ACHN (cell line): ENCODE results near the gene KLF16.
"Not testable (repeated sequence)": the region's sequence is repeated elsewhere in the genome, so short reads cannot be mapped to it uniquely, and the experiment has no call there.

Experiments
- DNase-seq: peaks from one replicate; pipeline ENCODE4 v3.0.0-alpha.2; 2015
- in situ Hi-C: cut with HindIII; loops from 2 replicates; pipeline ENCODE4 v1.10.0; 2017; ENCODE audit warnings: low sequenced_read_pairs, low pct_ligation_motif_present, low pct_unique_long_range_greater_than_20kb

Gene KLF16

DNA sequence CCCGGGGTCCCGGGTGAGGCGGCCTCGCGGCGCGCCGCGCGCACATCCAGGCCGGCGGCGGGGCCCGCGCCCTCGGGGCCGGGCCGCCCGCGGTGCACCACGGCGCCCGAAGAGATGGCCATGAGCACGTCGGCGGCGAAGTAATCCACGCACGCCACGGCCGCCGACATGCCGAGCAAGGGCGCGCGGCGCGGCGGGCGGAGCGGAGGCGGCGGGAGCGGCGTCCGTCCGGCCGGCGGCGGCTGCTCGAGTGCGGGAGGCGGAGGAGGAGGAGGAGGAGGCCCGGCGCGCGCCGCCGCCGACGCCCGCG lies at the start of gene KLF16:
Gene KLF16, minus strand, starts transcription at position 252 of the 310 bp plus-strand sequence. Its CDS starts 82 bp downstream, at position 170.
- no peak for DNase-seq
- in situ Hi-C loops = no loop called here

DNA sequence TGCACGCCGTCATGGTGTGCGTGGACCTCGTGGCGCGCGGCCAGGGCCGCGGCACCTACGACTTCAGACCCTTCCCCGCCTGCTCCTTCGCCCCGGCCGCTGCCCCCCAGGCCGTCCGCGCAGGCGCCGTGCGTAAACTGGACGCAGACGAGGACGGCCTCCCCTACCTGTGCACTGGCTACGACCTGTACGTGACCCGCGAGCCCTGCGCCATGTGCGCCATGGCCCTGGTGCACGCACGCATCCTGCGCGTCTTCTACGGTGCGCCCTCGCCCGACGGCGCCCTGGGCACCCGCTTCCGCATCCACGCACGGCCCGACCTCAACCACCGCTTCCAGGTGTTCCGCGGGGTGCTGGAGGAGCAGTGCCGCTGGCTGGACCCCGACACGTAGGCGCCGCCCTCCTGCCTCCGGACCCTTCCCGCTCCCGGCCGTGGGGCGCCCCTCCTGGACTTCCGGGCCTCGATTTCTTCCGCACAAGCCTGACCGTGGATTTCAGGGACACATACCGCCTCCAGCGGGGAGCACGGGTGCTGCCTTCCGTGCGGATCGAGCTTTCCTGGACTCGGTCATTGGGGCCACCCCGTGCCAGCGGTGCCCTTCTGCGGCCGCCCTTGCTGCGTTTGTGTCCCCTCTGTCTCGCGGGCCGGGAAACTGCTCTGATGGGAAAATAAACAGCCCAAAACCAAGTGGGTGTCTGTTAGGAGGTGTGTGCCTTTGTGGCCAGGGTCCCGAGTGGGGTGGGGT lies 49.6 kb upstream of the KLF16 start:
- DNase-seq = no peak
- in situ Hi-C loops = no loop called here

DNA sequence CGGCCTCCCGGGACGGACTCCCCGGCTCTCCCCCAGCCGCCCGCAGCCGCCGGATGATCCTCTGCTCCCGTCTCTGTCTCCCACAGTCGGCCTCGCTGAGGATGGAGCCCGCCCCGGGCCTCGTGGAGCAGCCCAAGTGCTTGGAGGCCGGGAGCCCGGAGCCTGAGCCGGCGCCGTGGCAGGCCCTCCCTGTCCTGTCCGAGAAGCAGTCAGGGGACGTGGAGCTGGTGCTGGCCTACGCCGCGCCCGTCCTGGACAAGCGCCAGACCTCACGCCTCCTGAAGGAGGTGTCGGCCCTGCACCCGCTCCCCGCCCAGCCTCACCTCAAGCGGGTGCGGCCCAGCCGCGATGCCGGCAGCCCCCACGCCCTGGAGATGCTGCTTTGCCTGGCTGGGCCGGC lies 48.6 kb upstream of the KLF16 start:
- in situ Hi-C loops = no loop called here
- DNase-seq = no peak

DNA sequence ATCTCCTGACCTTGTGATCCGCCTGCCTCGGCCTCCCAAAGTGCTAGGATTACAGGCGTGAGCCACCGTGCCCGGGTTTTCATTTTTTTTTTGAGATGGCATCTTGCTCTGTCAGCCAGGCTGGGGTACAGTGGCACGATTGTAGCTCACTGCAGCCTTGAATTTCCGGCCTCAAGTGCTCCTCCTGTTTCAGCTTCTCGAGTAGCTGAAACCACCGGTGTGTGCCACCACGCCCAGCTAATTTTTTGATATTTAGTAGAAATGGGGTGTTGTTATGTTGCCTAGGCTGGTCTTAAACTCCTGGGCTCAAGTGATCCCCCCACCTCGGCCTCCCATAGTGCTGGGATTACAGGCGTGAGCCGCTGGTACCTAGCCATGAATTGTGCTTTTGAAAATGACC lies 47.7 kb upstream of the KLF16 start:
- in situ Hi-C loops = no loop called here
- no peak for DNase-seq

DNA sequence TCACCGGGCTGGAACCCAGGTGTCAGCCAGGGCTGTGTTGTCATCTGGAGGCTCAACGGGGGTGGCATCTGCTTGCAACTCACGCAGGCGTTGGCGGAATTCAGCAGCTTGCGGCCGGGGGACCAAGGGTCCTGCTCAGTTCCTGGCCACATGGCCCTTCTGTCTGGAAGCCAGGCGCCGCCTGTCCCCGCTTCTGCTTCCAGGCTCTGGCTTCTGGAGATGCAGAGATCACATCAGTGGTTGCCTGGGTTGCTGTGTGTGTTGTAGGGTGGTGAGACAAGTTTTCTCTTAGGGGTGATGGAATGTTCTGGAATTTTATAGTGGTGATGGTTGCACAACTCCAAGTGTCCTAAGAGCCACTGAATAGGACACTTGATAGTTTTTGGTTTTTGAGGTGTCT lies 46.8 kb upstream of the KLF16 start:
- no peak for DNase-seq
- in situ Hi-C loops = no loop called here

DNA sequence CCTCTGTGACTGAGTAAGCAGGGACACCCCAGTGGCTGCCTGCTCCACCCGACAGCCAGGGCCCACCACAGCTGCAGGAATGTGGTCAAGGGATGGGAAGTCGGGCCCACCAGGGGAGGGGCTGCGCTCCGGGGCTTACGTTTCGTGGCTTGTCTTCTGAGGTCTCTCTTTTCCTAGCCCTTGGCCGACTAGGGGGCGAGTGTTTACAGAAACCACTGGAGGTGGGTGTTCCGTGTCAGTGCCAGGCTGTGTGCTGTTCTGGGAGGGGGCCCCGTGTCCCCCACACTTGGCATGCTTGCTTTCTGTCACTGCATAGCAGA lies 46.3 kb upstream of the KLF16 start:
- DNase-seq = no peak
- in situ Hi-C loops = no loop called here

DNA sequence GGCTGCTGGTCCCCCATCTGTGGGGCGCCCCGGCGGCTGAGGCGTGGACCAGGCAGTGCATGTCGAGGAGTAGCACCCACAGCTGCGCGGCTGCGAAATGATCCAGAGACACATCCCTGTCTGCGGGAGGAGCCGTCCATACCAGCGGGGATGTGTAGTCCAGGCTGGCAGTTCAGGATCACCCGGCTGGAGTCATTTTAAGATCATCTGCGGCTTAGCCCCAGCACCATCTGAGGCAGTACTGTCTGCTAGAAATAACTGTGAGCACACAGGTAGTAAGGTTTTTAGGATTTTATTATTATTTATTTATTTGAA lies 44.9 kb upstream of the KLF16 start:
- in situ Hi-C loops = no loop called here

DNA sequence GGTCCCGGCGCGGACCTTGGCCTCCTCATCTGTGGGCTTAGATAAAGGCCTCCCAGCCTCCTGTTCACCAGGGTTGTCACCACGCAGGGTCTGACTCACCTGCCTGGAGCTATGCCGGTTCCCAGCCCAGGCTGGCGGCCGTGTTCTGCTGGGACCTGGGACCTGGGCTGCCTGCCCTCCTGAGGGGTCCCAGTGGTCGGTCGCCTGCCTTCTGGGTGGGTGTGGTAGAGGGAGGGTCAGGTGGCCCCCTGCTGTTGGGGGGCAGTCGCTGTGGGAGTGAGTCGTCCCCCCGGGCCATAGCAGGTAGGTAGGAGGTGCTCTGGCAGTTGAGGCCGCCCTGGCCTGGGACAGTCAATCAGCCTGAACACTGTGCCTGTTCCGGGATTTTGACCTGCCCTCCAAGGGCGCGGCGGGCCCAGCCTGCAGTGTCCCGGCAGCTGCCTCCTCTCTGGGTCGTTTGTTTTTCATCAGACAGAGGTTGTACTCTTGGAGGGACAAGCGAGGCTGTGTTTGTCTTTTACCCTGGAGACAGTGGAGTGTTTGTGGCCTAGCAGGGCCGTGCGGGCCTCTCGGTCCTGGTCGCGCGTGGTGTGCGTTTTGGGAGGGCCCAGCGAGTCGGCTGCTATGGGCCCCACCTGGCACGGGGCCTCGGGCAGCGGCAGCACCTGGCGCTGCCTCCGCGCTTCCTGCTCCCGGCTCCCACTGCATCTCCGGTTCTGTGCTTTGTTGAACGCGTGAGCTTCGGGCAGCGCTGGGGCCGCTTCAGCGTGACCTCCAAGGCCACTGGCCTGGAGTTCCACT lies 44.4 kb upstream of the KLF16 start:
- no peak for DNase-seq
- in situ Hi-C loops = no loop called here

More for the DNA sequence above, 44.9 kb upstream of the KLF16 start:
- DNase-seq = no peak

DNA sequence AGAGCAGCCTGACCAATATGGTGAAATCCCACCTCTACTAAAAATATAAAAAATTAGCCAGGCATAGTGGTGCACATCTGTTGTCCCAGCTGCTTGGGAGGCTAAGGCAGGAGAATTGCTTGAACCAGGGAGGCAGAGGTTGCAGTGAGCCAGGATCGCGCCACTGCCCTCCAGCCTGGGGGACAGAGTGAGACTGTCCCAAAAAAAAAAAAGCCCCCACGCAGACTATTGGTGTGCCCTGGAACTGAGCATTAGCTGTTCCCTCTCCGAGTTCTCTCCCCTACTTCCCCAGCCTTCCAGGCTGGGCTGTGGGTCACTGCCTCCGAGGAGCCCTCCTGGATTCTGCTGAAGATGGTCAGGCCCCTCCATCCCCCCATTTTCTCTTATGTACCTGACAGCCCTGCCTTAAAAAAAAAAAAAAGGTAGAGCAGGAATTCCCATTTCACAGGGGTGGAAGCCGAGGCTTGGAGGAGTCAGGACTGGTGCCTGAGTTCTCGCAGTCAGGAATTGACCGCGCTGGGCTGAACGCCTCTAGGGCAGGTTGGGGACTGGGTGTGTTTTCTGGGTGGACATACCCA lies 43.7 kb upstream of the KLF16 start:
- in situ Hi-C loops = no loop called here
- DNase-seq = no peak

DNA sequence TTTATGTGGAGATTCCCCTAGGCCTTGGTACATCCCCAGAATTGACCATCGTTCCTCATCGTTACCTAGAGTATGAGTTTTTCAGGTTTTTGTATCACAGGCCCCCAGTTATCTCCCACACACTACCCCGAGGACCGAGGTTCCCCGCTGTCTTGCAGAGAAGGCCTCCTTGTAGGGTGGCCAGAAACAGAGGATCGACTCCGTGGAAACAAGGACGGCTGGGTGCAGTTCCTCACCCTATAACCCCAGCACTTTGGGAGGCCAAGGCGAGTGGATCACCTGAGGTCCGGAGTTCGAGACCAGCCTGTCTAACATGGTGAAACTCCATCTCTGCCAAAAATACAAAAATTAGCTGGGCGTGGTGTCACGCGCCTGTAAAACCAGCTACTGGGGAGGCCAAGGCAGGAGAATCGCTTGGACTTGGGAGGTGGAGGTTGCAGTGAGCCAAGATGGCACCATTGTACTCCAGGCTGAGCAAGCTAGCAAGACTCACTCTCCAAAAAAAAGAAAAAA lies 42.5 kb upstream of the KLF16 start:
- in situ Hi-C loops = no loop called here
- DNase-seq = no peak

DNA sequence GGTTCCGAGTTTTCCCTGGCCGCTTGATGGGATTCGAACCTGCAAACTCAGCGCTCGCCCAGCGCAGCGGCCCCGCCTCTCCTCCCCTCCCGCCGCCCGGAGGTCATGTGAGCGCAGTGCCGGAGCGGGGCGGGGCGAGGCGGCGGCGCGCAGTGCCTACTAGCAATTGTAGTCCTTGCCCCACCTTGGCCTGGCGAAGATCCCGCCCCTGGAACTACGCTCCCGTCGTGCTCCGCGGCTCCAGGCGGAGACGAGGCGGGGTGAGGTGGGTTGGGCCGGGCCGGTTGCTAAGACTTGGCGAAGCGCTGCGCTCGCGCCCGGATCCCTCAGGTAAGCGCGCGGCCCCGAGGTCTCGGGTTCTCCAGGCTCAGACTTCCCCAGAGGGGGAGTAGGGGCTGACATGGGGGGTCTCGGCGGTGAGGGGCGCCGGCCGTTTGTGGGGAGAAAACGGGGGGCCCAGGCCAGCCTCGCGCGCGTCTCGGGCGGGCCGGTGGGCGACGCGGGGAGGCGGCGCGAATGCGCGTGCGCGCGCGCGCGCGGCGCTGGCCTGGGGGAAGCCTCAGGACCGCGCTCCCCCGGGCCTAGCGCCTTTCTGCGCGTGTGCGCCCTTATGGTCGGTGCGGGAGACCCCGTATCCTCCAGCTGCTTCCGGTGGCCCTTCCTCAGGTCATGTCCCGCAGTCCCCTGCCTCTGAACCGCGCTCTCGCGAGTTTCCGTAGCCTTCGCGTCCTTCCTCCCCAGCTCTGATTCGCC lies 41.9 kb upstream of the KLF16 start, which contains the start of the genes ADAT3 and SCAMP4:
Gene ADAT3, plus strand, starts transcription at position 290 of the 753 bp plus-strand sequence. CDS start 6,649 bp downstream, outside the sequence.
Gene SCAMP4, plus strand, starts transcription at position 290 of the 753 bp plus-strand sequence. CDS start 9,621 bp downstream, outside the sequence.
- DNase-seq = peak; percentile 97

DNA sequence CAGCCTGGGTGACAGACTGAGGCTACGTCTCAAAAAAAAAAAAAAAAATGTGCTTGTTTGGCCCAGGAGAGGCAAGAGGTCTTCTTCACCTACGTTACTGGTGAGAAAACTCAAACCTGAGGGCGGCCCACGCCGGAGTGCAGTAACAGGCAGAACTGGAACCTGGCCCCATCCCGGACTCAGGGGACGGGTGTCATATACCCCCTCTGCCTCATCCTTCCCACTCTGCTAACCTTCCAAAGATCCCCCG lies 41.4 kb upstream of the KLF16 start:
- in situ Hi-C loops = no loop called here
- DNase-seq = no peak

More for the DNA sequence above, 41.9 kb upstream of the KLF16 start, which contains the start of the genes ADAT3 and SCAMP4:
- in situ Hi-C loops = no loop called here

DNA sequence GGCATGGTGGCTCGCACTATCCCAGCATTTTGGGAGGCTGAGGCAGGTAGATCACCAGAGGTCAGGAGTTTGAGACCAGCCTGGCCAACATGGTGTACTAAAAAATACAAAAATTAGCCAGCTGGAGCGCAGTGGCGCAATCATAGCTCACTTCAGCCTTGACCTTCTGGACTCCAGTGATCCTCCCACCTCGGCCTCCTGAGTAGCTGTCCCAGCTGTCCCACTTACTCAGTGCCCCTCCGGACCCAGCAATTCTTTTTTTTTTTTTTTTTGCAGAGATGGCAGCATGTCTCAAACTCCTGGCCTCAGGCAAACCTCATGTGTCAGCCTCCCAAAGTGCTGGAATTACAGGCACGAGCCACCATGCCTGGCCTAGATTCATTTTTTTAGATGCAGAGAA lies 39.5 kb upstream of the KLF16 start:
- in situ Hi-C loops = no loop called here
- no peak for DNase-seq

DNA sequence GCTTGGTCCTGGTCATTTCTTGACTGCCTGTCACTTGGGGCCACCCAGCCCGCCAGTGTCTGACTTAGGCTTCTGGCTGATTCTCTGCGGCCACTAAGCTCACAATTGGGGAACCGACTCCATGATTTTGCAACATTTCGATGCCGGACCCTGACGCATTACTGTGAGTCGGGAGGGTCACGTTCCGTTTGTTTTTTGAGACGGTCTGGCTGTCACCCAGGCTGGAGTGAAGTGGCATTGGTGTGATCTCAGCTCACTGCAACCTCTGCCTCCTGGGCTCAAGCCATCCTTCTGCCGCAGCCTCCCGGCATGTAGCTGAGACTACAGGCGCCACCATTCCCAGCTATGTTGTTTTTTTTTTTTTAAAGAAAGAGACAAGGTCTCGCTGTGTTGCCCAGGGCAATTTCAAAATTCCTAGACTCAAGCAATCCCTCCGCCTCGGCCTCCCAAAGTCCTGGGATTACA lies 38.6 kb upstream of the KLF16 start:
- no peak for DNase-seq
- in situ Hi-C loops = no loop called here

DNA sequence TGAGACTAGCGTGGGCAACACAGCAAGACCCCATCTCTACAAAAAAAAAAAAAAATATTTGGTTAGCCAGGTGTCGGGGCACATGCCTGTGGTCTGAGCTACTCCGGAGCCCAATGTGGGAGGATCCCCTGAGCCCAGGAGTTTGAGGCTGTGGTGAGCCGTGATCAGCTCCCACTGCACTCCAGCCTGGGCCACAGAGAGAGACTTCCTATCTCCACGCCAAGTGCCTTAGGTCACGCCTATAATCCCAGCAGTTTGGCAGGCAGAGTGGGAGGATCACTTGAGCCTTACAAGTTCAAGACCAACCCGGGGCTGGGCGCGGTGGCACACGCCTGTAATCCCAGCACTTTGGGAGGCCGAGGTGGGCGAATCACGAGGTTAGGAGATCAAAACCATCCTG lies 33.1 kb upstream of the KLF16 start:
- in situ Hi-C loops = no loop called here
- no peak for DNase-seq

DNA sequence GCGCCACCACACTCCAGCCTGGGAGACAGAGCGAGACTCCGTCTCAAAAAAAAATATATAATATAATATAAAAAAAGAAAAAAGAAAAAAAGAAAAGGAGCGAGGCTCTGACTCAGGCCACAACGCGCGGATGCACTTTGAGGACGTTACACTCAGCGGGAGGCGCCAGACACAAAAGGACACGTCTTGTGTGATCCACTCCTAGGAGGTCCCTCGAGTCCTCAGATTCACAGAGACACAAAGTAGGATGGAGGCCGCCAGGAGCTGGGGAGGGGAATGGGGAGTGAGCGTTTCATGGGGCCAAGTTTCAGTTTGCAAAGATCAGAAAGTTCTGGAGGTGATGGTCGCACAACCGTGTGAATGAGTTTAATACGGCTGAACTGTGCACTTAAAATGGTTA lies 30.4 kb upstream of the KLF16 start:
- in situ Hi-C loops = no loop called here
- no peak for DNase-seq

DNA sequence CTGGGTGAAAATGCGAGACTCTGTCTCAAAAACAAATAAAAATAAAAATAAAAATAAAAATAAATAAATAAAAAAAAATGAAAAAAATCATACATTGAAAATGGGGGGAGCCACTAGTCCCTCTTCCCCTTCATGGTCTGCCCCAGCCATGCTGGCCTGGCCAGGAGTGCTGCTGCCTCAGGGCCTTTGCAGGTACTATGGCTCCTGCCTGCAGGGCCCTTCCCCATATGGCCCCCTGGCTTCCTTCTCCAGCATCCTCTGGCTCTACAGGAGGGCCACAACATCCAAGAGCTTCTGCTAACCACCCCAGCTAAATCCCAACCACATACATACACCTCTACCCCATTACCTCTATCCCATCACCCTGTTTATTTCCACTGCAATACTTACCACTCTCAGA lies 26.5 kb upstream of the KLF16 start:
- in situ Hi-C loops = no loop called here
- no peak for DNase-seq

DNA sequence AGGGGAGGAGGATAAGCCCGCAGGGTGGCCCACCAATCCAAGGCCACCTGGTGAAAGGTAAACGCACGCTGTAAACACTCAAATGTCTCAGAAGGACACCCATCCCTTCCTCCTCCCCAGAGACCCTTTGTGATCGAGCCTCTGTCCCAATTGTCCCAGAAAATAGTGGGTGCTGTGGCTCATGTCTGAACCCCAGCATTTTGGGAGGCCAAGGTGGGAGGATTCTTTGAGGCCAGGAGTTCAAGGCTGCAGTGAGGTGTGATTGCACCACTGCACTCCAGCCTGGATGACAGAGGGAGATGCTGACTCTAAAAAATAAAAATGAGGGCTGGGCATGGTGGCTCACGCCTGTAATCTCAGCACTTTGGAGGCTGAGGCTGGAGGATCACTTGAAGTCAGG lies 25.0 kb upstream of the KLF16 start:
- in situ Hi-C loops = no loop called here
- no peak for DNase-seq

DNA sequence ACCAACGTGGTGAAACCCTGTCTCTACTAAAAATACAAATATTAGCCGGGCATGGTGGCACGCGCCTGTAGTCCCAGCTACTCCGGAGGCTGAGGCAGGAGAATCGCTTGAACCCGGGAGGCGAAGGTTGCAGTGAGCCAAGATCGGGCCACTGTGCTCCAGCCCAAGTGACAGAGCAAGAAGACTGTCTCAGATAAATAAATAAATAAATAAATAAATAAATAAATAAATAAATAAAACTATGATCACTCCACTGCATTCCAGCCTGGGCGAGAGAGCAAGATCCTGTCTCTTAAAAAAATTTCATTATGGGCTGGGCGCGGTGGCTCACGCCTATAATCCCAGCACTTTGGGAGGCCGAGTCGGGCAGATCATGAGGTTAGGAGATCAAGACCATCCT lies 23.0 kb upstream of the KLF16 start:
- in situ Hi-C loops, DNase-seq: not testable (repeated sequence)
